ENCODE data around the gene NPPC.
"Not testable (repeated sequence)": the region's sequence is repeated elsewhere in the genome, so short reads cannot be mapped to it uniquely, and the experiment has no call there.

The NPPC gene

GRCh38 chr2:231926180-231926741 is at the start of gene NPPC:
Gene NPPC, minus strand, starts transcription at chr2:231926396. Its CDS starts 147 bp downstream, at chr2:231926249.
- no peak for DNase-seq (ENCODE audit: low read depth)

GRCh38 chr2:231975001-231975400 is 48.8 kb upstream of the NPPC start:
- no peak for DNase-seq (ENCODE audit: low read depth)

- DNase-seq (ENCODE audit: low read depth), result no peak
Observed at GRCh38 chr2:231970461-231970860, 44.3 kb upstream of the NPPC start.

GRCh38 chr2:231968820-231969219 is 42.6 kb upstream of the NPPC start:
- DNase-seq (ENCODE audit: low read depth), result no peak

- DNase-seq (ENCODE audit: low read depth), result no peak
Observed at GRCh38 chr2:231966886-231967285, 40.7 kb upstream of the NPPC start.

GRCh38 chr2:231965102-231965501 is 38.9 kb upstream of the NPPC start:
- no peak for DNase-seq (ENCODE audit: low read depth)

GRCh38 chr2:231961349-231962166 is 35.4 kb upstream of the NPPC start, which contains the start of gene DIS3L2:
Gene DIS3L2, plus strand, starts transcription at chr2:231961713. Its CDS starts 53,215 bp downstream, at chr2:232014928.
- peak; percentile 15 for DNase-seq (ENCODE audit: low read depth)

- no peak for DNase-seq (ENCODE audit: low read depth)
Observed at GRCh38 chr2:231960810-231961348, 34.7 kb upstream of the NPPC start.

- no peak for DNase-seq (ENCODE audit: low read depth)
Observed at GRCh38 chr2:231957913-231958763, 31.9 kb upstream of the NPPC start.

GRCh38 chr2:231955758-231956472 is 29.7 kb upstream of the NPPC start:
- DNase-seq (ENCODE audit: low read depth), result no peak

GRCh38 chr2:231951452-231952035 is 25.3 kb upstream of the NPPC start:
- no peak for DNase-seq (ENCODE audit: low read depth)

GRCh38 chr2:231947694-231948093 is 21.5 kb upstream of the NPPC start:
- no peak for DNase-seq (ENCODE audit: low read depth)

- DNase-seq (ENCODE audit: low read depth), result not testable (repeated sequence)
Observed at GRCh38 chr2:231947112-231947511, 20.9 kb upstream of the NPPC start.

- no peak for DNase-seq (ENCODE audit: low read depth)
Observed at GRCh38 chr2:231946241-231946814, 20.1 kb upstream of the NPPC start.

- no peak for DNase-seq (ENCODE audit: low read depth)
Observed at GRCh38 chr2:231942180-231942579, 16.0 kb upstream of the NPPC start.

GRCh38 chr2:231941673-231942072 is 15.5 kb upstream of the NPPC start:
- no peak for DNase-seq (ENCODE audit: low read depth)

GRCh38 chr2:231940795-231941194 is 14.6 kb upstream of the NPPC start:
- no peak for DNase-seq (ENCODE audit: low read depth)

- DNase-seq (ENCODE audit: low read depth), result no peak
Observed at GRCh38 chr2:231939022-231939421, 12.8 kb upstream of the NPPC start.

- DNase-seq (ENCODE audit: low read depth), result no peak
Observed at GRCh38 chr2:231937057-231937456, 10.9 kb upstream of the NPPC start.

GRCh38 chr2:231936491-231936890 is 10.3 kb upstream of the NPPC start:
- DNase-seq (ENCODE audit: low read depth), result no peak

GRCh38 chr2:231935815-231936214 is 9.6 kb upstream of the NPPC start:
- no peak for DNase-seq (ENCODE audit: low read depth)
